BE2C (cell line): Measurements from ENCODE around the gene RTKN2.

ENCODE experiments used
- DNase-seq: peaks from one replicate; pipeline ENCODE4 v3.0.0-alpha.2; 2020
- H3K27me3 ChIP-seq: fragments of 250-450 bp; sonication (Bioruptor Pico); 2 replicates; pipeline ENCODE4 v1.5.1; 2020; ENCODE audit warnings: mild to moderate bottlenecking
- H3K36me3 ChIP-seq: fragments of 250-450 bp; sonication (Bioruptor Pico); 2 replicates; pipeline ENCODE4 v1.5.1; 2020; ENCODE audit warnings: mild to moderate bottlenecking
- H3K4me1 ChIP-seq: fragments of 250-450 bp; sonication (Bioruptor Pico); 2 replicates; pipeline ENCODE4 v1.5.1; 2020
- H3K4me3 ChIP-seq: 2 replicates; pipeline ENCODE4 v1.5.1; 2011; ENCODE audit warnings: low read depth, low read length
- H3K9me3 ChIP-seq: fragments of 250-450 bp; sonication (Bioruptor Pico); 2 replicates; pipeline ENCODE4 v1.5.1; 2020
- TF ChIP-seq, protein P1 (sequence below): IDR thresholded peaks from 2 replicates; pipeline ENCODE4 v1.5.1; 2012; ENCODE audit warnings: mild to moderate bottlenecking, low read depth, low read length

Gene RTKN2

DNA sequence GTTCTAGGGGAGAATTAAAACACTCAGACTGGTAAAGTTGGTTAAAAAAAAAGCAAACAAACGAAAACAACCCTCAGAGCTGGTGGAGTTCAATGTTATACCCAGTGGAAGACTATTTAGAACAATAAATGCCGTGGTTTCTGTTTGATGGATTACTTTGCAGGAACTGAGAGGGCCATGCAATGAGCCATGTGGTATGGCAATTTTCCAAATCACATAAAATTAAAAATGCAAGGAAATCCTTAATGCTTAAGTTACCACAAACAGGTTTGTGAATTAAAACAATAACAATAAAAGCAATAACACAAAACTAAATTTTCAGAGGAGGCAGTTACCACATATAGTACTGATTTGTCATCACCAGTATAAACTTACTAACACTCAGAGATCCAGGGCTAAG lies 96.9 kb downstream of the RTKN2 start:
- TF ChIP-seq, protein P1, sequence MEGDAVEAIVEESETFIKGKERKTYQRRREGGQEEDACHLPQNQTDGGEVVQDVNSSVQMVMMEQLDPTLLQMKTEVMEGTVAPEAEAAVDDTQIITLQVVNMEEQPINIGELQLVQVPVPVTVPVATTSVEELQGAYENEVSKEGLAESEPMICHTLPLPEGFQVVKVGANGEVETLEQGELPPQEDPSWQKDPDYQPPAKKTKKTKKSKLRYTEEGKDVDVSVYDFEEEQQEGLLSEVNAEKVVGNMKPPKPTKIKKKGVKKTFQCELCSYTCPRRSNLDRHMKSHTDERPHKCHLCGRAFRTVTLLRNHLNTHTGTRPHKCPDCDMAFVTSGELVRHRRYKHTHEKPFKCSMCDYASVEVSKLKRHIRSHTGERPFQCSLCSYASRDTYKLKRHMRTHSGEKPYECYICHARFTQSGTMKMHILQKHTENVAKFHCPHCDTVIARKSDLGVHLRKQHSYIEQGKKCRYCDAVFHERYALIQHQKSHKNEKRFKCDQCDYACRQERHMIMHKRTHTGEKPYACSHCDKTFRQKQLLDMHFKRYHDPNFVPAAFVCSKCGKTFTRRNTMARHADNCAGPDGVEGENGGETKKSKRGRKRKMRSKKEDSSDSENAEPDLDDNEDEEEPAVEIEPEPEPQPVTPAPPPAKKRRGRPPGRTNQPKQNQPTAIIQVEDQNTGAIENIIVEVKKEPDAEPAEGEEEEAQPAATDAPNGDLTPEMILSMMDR = no peak
- Histone ChIP-seq H3K27me3 (no peaks in the 10 kb centered on the region), H3K36me3 (no peaks in the 10 kb centered on the region), H3K9me3 (no peaks in the 10 kb centered on the region), H3K4me3 (no peak overlapping the region), H3K4me1 (no peaks in the 10 kb centered on the region)
- DNase-seq = no peak

DNA sequence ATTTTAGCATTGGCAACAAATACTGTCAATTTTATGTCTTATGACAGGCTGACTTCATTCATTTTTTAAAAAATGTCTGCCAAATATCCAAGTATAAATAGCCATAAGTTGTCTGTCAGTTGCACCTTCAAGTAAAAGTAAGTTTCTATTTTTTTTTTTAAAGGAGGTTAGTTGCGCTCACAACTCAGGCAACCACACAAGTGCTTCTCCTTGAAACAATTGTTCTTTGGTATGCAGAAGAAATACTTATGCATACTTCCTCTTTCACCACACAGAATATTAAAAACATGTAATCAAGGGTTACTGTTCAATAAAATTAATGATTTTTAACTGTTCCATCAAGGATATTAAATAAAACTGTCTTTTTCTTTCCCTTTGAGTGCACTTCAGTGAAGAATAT lies 97.9 kb downstream of the RTKN2 start:
- Histone ChIP-seq H3K4me1 (no peaks in the 10 kb centered on the region), H3K9me3 (no peaks in the 10 kb centered on the region), H3K36me3 (no peaks in the 10 kb centered on the region), H3K27me3 (no peaks in the 10 kb centered on the region), H3K4me3 (no peak overlapping the region)
- no peak for DNase-seq
- TF ChIP-seq, protein P1 = no peak

DNA sequence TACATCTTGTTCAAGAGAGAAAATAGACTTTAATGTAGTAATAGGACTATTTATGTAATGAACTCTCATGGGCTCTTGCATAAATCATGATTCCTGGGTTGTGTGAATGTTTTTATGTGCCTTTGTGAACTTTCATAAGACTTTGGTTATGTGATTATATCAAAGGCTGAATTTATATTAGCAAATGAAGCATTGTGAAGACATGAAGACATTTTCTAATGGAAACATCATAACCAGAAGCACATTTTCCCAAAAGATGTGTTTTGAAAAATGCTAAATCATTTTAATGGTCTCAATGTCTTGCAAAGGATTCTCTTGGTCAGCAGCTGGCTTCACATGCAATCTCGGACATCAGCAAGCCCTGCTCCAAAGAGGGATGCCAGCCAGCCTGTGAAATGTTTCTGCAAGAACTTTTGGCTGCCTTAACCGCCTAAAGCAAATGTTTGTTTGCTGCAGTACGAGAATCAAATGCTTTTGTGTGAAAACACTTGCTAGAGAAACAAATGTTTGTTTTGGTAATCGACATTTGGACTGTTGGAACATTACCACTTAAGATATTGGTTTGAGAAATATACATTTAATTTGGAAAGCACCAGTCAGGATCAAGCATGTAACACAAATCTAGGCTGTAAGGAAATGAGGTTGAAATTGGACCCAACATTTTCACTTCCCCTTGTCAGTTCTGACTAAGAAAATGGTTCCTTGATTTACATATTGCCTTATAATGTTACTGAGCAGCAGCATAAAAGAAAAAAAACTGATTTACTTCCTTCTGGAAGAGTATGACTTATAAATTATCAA lies 102.1 kb downstream of the RTKN2 start:
- DNase-seq = no peak
- H3K36me3 ChIP-seq = no peaks in the 10 kb centered on the region
- no peaks in the 10 kb centered on the region for H3K27me3 ChIP-seq
- H3K4me3 ChIP-seq = no peak overlapping the region
- H3K9me3 ChIP-seq = no peaks in the 10 kb centered on the region
- TF ChIP-seq, protein P1 = no peak
- H3K4me1 ChIP-seq = no peaks in the 10 kb centered on the region

DNA sequence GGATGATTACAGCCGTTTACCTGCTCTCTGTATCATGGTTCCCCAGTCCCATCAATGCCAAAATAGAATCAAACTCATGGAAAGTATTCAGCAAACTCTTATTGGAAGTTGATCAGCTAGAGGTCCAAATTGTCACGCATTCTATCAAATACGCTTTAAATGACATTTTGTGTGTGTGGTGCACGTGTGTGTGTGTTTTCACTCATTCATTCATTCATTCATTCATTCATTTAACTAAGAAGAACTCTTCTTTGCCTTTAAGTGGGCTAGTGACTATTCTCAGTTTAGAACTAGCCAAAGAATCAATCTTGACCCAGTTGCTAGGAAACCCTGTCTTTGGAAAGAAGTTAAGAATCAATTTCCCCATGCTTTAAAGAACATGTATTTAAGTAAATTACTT lies 102.8 kb downstream of the RTKN2 start:
- TF ChIP-seq, protein P1 = no peak
- no peaks in the 10 kb centered on the region for H3K27me3 ChIP-seq
- no peak for DNase-seq
- no peaks in the 10 kb centered on the region for H3K9me3 ChIP-seq
- no peak overlapping the region for H3K4me3 ChIP-seq
- H3K4me1 ChIP-seq = no peaks in the 10 kb centered on the region
- no peaks in the 10 kb centered on the region for H3K36me3 ChIP-seq

DNA sequence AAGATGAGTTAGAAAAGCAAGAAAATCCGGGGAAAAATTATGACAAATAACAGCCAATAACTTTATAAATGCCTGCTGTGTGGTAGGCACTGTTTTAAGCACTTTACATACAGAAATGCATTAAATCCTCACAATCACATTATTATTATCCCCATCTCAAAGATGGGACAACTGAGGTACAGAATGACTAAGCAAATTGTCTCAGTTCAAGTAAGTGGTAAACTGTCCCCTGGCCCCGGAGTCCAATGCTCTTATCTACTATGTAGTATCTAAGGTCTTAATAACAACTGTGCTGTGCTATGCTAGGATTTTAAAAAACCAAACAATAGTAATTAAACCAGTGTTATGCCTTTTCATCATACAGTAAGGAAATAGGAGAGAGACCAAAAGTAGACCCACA lies 105.6 kb downstream of the RTKN2 start:
- no peak for DNase-seq
- TF ChIP-seq, protein P1 = no peak

DNA sequence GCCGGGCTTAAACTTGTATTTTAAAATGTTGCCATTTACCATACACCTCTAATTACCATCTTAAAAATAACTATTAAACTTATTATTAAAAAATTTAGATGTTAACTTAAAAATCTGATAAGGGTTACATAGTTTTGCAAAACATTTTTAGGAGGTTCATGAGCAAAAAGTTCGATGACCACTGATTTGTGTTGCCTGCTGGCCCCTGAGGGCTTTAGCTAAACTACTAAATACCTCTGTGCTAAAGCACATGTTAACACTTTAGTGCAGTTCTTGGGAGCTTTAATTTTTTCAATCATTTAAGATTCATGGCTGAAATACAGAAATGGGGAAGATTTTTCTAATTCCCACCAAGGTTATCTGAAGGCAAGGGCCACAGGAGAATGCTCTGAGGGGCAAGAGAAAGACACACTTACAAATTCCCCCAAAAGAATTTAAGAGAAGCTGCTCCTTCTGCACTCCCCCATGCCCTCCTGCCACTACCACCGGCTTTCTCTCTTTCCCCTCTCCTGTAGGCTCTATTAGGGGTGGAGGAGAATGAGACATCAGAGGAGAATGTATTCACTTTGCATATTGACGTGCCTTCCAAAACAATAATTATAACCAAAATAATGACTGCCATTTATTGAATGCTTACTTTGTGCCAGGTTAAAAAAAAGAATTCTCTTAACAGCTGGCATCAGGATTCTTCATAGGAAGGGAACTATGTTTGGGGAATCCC lies 106.2 kb downstream of the RTKN2 start:
- TF ChIP-seq, protein P1 = no peak
- no peaks in the 10 kb centered on the region for H3K9me3 ChIP-seq
- no peaks in the 10 kb centered on the region for H3K27me3 ChIP-seq
- no peaks in the 10 kb centered on the region for H3K4me1 ChIP-seq
- DNase-seq = no peak
- no peak overlapping the region for H3K4me3 ChIP-seq
- no peaks in the 10 kb centered on the region for H3K36me3 ChIP-seq

More for the DNA sequence above, 105.6 kb downstream of the RTKN2 start:
- no peaks in the 10 kb centered on the region for H3K36me3 ChIP-seq
- no peaks in the 10 kb centered on the region for H3K27me3 ChIP-seq
- no peak overlapping the region for H3K4me3 ChIP-seq
- no peaks in the 10 kb centered on the region for H3K9me3 ChIP-seq
- no peaks in the 10 kb centered on the region for H3K4me1 ChIP-seq
